C4-2B (cell line): ENCODE measurements around the gene ATRNL1.

ENCODE experiments used
- ZFX ChIP-seq: fragments of 450-650 bp; IDR thresholded peaks from 2 replicates; pipeline ENCODE4 v1.6.1; 2017
- TF ChIP-seq, protein P1 (sequence below): fragments of 450-650 bp; conservative IDR thresholded peaks from 2 replicates; pipeline ENCODE4 v1.5.1; 2017; ENCODE audit warnings: mild to moderate bottlenecking

GRCh38 chr10:115941361-115941771 lies 848.2 kb downstream of the ATRNL1 start:
- TF ChIP-seq, protein P1, sequence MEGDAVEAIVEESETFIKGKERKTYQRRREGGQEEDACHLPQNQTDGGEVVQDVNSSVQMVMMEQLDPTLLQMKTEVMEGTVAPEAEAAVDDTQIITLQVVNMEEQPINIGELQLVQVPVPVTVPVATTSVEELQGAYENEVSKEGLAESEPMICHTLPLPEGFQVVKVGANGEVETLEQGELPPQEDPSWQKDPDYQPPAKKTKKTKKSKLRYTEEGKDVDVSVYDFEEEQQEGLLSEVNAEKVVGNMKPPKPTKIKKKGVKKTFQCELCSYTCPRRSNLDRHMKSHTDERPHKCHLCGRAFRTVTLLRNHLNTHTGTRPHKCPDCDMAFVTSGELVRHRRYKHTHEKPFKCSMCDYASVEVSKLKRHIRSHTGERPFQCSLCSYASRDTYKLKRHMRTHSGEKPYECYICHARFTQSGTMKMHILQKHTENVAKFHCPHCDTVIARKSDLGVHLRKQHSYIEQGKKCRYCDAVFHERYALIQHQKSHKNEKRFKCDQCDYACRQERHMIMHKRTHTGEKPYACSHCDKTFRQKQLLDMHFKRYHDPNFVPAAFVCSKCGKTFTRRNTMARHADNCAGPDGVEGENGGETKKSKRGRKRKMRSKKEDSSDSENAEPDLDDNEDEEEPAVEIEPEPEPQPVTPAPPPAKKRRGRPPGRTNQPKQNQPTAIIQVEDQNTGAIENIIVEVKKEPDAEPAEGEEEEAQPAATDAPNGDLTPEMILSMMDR: no peak
- no peak for TF ChIP-seq ZFX
